Mucosa of gallbladder (tissue), 1 donor: ENCODE results near the gene ASB13. TPM values are rescaled to one million over a fixed set of nuclear protein-coding genes. Genes with fewer than 3 reads are reported as not detected.
"Not testable (repeated sequence)": the region's sequence is repeated elsewhere in the genome, so short reads cannot be mapped to it uniquely, and the experiment has no call there.

ENCODE experiments used
- DNase-seq: peaks from one replicate; pipeline ENCODE4 v3.0.0-alpha.2; 2020; ENCODE audit warnings: low spot score
- total RNA-seq: library from RNA; stranded (reverse); gene quantifications from one replicate; pipeline ENCODE4 v1.2.1, GENCODE V29; 2021
- donor health status: DM: no; HTN: no; CAD: no.

The ASB13 gene
- total RNA-seq, 1 donor from 2014 or later: 37.3 TPM

- DNase-seq: peak; percentile 90
These were observed 43.2 kb downstream of the ASB13 start for GRCh38 chr10:5623081-5623748.

- no peak for DNase-seq
These were observed 44.0 kb downstream of the ASB13 start for GRCh38 chr10:5622186-5622960.

- DNase-seq: not testable (repeated sequence)
These were observed 45.0 kb downstream of the ASB13 start for GRCh38 chr10:5621371-5621770.

GRCh38 chr10:5620966-5621365 is 45.4 kb downstream of the ASB13 start:
- DNase-seq: no peak

- DNase-seq: no peak
These were observed 46.1 kb downstream of the ASB13 start for GRCh38 chr10:5620223-5620721.

- no peak for DNase-seq
These were observed 46.8 kb downstream of the ASB13 start for GRCh38 chr10:5619362-5620211.

- DNase-seq: no peak
These were observed 47.6 kb downstream of the ASB13 start for GRCh38 chr10:5618829-5619228.

- no peak for DNase-seq
These were observed 48.4 kb downstream of the ASB13 start for GRCh38 chr10:5618042-5618441.

- DNase-seq: no peak
These were observed 48.9 kb downstream of the ASB13 start for GRCh38 chr10:5617521-5617920.

- DNase-seq: no peak
These were observed 49.6 kb downstream of the ASB13 start for GRCh38 chr10:5616836-5617235.

- no peak for DNase-seq
These were observed 50.3 kb downstream of the ASB13 start for GRCh38 chr10:5616046-5616445.

GRCh38 chr10:5615316-5615715 is 51.1 kb downstream of the ASB13 start:
- no peak for DNase-seq

- DNase-seq: no peak
These were observed 52.2 kb downstream of the ASB13 start for GRCh38 chr10:5614155-5614721.

- DNase-seq: no peak
These were observed 52.8 kb downstream of the ASB13 start for GRCh38 chr10:5613481-5614154.

- DNase-seq: peak; percentile 48
These were observed 54.3 kb downstream of the ASB13 start for GRCh38 chr10:5611899-5612680.

GRCh38 chr10:5609952-5610616 is 56.3 kb downstream of the ASB13 start:
- peak; percentile 80 for DNase-seq

GRCh38 chr10:5608608-5609220 is 57.7 kb downstream of the ASB13 start:
- DNase-seq: no peak

GRCh38 chr10:5607594-5607993 is 58.8 kb downstream of the ASB13 start:
- DNase-seq: no peak

- DNase-seq: no peak
These were observed 59.5 kb downstream of the ASB13 start for GRCh38 chr10:5606864-5607263.
